HepG2 (cell line): ENCODE results near the gene PNKD. TPM values are rescaled to one million over a fixed set of nuclear protein-coding genes. Genes with fewer than 3 reads are reported as not detected.
A peak's percentile ranks its signal among the peaks of the same experiment; 100 is the strongest.

ENCODE experiments used
- HMGA1 ChIP-seq: sonication (generic); formaldehyde crosslinking; conservative IDR thresholded peaks from 2 replicates; pipeline ENCODE4 v1.4.0; 2020; ENCODE audit warnings: missing genetic modification reagents
- HOXA3 ChIP-seq: sonication (generic); formaldehyde crosslinking; IDR thresholded peaks from 2 replicates; pipeline ENCODE4 v1.5.0; 2020; ENCODE audit warnings: missing genetic modification reagents
- SMC3 ChIP-seq: IDR thresholded peaks from 2 replicates; pipeline ENCODE4 v1.6.1; 2011; ENCODE audit warnings: low read length, improper control_type of control experiment
- TOPORS ChIP-seq: sonication (generic); formaldehyde crosslinking; IDR thresholded peaks from 2 replicates; pipeline ENCODE4 v1.8.0; 2023; ENCODE audit warnings: mild to moderate bottlenecking, missing genetic modification reagents
- TSC22D2 ChIP-seq: sonication (generic); formaldehyde crosslinking; IDR thresholded peaks from 2 replicates; pipeline ENCODE4 v1.5.1; 2020; ENCODE audit warnings: missing genetic modification reagents, mild to moderate bottlenecking, borderline replicate concordance
- ZBTB20 ChIP-seq: sonication (generic); formaldehyde crosslinking; IDR thresholded peaks from 2 replicates; pipeline ENCODE4 v1.8.1; 2023; ENCODE audit warnings: missing genetic modification reagents, low read depth, mild to moderate bottlenecking, borderline replicate concordance
- ZNF556 ChIP-seq: sonication (generic); formaldehyde crosslinking; IDR thresholded peaks from 2 replicates; pipeline ENCODE4 v1.4.0; 2020; ENCODE audit warnings: mild to moderate bottlenecking, missing genetic modification reagents, borderline replicate concordance
- ZNF615 ChIP-seq: sonication (generic); formaldehyde crosslinking; IDR thresholded peaks from 2 replicates; pipeline ENCODE4 v1.5.0; 2020; ENCODE audit warnings: mild to moderate bottlenecking, missing genetic modification reagents, borderline replicate concordance
- ZNF703 ChIP-seq: sonication (generic); formaldehyde crosslinking; IDR thresholded peaks from 2 replicates; pipeline ENCODE4 v1.5.1; 2020; ENCODE audit warnings: missing genetic modification reagents, mild to moderate bottlenecking, moderate library complexity, borderline replicate concordance
- ZNF891 ChIP-seq: sonication (generic); formaldehyde crosslinking; IDR thresholded peaks from 2 replicates; pipeline ENCODE4 v1.5.0; 2020; ENCODE audit warnings: mild to moderate bottlenecking, missing genetic modification reagents
- ZSCAN21 ChIP-seq: sonication (generic); formaldehyde crosslinking; IDR thresholded peaks from 2 replicates; pipeline ENCODE4 v1.8.0; 2022; ENCODE audit warnings: mild to moderate bottlenecking, missing genetic modification reagents, moderate library complexity, borderline replicate concordance
- ZZZ3 ChIP-seq: sonication (generic); formaldehyde crosslinking; IDR thresholded peaks from 2 replicates; pipeline ENCODE4 v1.4.0; 2020; ENCODE audit warnings: missing genetic modification reagents, mild to moderate bottlenecking, borderline replicate concordance
- polyA plus RNA-seq, 8 experiments: library from polyadenylated mRNA; depleted of rRNA in 3 of 8; stranded (reverse) in 7 of 8; unstranded in 1 of 8; fragments of >200 nt; fragmentation: Illumina TruSeq in 4 of 8; extraction: Trizol in 4 of 8; gene quantifications; 2 replicates each; pipeline versions ENCODE4 v1.2.1 to v1.2.3, GENCODE V29; 2011 to 2016; ENCODE audit warnings: low read depth in 4 of 8, missing spikeins in 1 of 8, mixed read lengths in 1 of 8; ENCODE audit not compliant: insufficient read depth in 1 of 8
- total RNA-seq, 5 experiments: library from RNA; depleted of rRNA; stranded (reverse); fragments of >200 nt; fragmentation: Illumina TruSeq; extraction: Trizol; gene quantifications; 2 replicates each; pipeline ENCODE4 v1.2.3, GENCODE V29; 2016; ENCODE audit warnings: low read depth in 1 of 5
- TF ChIP-seq, protein P1 (sequence below): sonication (generic); formaldehyde crosslinking; conservative IDR thresholded peaks from 2 replicates; pipeline ENCODE4 v1.4.0; 2020; ENCODE audit warnings: missing genetic modification reagents

The PNKD gene
- total and polyA plus RNA-seq, 2 of the 13 experiments (the other 11 are each of a cell fraction or from before 2014, with no cell fraction given) = 55.9 to 80.4 TPM

DNA sequence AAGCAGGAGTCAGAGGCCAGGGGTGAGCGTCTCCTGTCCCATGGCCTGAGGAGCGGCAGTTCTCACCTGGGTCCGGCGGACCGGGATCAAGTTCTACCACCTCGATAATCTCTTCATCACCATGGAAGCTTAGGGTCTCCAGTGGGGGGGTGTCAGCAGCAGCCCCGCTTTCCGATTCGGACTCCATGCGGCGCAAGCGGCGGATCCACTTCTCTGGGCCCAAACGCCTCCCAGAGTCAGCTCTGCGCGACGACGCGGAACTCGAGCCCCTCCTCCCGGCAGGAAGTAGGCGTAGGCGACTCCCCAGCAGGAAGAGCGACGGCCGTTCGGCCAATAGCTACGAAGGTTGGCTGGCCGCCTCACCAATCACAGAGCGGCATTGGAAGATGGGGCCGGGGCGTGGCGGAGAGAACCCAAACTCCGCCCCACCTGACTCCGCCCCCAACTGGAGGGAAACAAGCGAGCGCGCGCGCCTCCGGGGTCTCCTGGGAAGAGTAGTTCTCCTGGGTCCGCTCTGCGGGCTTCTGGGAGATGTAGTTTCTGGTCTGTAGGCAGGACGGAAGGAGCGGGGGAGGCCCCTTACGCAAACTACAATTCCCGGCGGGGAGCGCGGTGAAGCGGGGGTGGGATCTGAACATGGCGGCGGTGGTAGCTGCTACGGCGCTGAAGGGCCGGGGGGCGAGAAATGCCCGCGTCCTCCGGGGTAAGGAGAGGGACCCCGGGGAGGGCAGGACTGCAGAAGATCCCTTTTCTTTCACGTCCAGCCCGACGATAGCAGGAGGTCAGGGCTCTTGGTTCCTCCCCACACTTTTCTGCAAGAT is at the start of gene PNKD, which contains the start of gene AAMP (continued):
- TF ChIP-seq ZZZ3 (no peak; the same call in 1 of the 2 replicates), ZNF615 (CRISPR knock-in tag) (no peak), ZSCAN21 (CRISPR knock-in tag) (peak; percentile 79; the same call in 1 of the 2 replicates), TOPORS (CRISPR knock-in tag) (peak; percentile 20; the same call in 1 of the 2 replicates), ZBTB20 (CRISPR knock-in tag) (peak; percentile 16), HMGA1 (CRISPR knock-in tag) (no peak), ZNF556 (CRISPR knock-in tag) (peak; percentile 54; the same call in 1 of the 2 replicates), TSC22D2 (CRISPR knock-in tag) (peak; percentile 3), SMC3 (no peak), ZNF891 (no peak; the same call in 1 of the 2 replicates), ZNF703 (CRISPR knock-in tag) (no peak), HOXA3 (CRISPR knock-in tag) (peak; percentile 96)
- TF ChIP-seq, protein P1, sequence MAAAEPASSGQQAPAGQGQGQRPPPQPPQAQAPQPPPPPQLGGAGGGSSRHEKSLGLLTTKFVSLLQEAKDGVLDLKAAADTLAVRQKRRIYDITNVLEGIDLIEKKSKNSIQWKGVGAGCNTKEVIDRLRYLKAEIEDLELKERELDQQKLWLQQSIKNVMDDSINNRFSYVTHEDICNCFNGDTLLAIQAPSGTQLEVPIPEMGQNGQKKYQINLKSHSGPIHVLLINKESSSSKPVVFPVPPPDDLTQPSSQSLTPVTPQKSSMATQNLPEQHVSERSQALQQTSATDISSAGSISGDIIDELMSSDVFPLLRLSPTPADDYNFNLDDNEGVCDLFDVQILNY (CRISPR knock-in tag) = peak; percentile 38; the same call in 1 of the 2 replicates
